Astrocyte (in vitro differentiated cells and primary cell): ENCODE results near the gene TMEM129.

Experiments used
- CTCF ChIP-seq: IDR thresholded peaks from 2 replicates; pipeline ENCODE4 v1.5.1; 2011; ENCODE audit warnings: low read depth, mild to moderate bottlenecking, inconsistent platforms, low read length, moderate library complexity; ENCODE audit not compliant: insufficient read depth
- EZH2 ChIP-seq: IDR thresholded peaks from 2 replicates; pipeline ENCODE4 v1.6.1; 2012; ENCODE audit warnings: mild to moderate bottlenecking, low read length, inconsistent platforms; ENCODE audit not compliant: insufficient read depth

DNA sequence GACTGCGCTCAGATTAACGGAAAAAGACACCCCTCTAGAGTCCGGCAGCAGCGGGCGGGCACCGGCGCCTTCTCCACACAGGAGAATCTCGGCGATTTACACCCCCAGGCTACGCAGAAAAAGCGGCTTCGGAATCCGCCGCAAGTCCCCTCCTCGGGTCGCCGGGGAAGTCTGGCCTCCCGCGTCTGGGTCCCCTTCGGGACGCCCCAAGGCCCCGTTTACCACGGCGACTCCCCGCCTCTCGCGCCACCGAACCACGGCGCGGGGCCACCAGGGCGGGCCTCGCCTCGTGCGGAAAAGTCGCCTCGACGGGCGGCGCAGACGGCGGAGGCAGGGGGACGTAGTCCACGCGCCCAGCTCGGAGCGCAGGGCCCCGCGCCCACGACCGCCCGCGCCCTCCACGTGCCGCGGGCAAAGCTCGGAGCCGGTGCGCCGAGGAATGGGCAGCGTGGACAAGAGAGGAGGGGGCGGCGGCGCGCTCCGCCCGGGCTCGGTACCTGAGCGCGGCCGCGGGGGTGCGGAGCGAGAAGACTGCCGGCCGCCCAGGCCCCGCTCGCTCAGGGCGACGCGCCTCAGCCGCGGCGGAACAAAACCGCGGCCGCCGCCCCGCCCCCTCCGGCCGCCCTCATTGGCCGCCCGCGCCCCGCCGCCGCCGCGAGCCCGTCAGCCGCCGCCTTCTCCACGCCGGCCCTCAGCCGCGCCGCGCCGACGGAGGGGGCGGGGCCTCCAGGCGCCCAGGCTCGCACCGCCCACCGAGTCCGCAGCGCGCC is 37.2 kb downstream of the TMEM129 start, which contains the start of gene FAM53A:
- TF ChIP-seq CTCF (no peak), EZH2 (no peak)
